Esophagus squamous epithelium (tissue), 4 donors: Measurements from ENCODE around the gene CORO2A.

Source experiments
- CTCF ChIP-seq, 6 experiments: fragments of 450-650 bp in 4 of 6; fragments of 200-600 bp in 2 of 6; sonication (generic) in 2 of 6; IDR thresholded peaks; one replicate each; pipeline ENCODE4 v1.5.1; 2016 to 2019; ENCODE audit warnings: antibody characterized with exemption in 6 of 6, mild to moderate bottlenecking in 4 of 6, moderate library complexity in 4 of 6
- POLR2A ChIP-seq, 4 donors: fragments of 450-650 bp; IDR thresholded peaks; one replicate each; pipeline ENCODE4 v1.6.1; 2017; ENCODE audit warnings: antibody characterized with exemption in 4 of 4, mild to moderate bottlenecking in 4 of 4, moderate library complexity in 3 of 4

DNA sequence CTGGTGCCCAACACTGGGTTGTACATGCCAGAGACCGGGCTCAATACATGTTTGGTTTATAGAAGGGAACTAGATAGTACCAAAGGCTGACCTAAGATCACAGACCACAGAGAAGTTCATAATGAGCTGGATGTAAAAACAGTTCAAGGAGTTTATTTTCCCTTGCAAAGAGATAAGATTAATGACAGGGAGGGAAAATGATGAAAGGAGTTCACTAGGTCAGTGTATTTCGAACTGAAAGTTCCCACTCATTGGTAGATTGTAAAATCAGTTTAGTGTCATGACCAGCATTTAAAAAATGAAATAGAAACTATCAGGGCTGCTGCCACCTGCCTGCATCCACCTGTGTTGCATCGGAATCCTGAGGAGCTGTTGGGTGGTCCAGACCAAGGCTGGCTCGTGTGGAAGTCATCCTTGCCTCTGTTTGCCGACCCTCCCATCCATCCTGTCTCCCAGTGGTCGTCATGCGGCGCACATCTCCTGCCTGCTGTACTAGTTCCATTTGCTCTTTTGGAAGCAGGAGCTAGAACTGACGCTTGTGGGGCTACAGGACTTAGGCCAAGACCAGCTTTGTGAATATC lies 41.9 kb upstream of the CORO2A start:
- TF ChIP-seq CTCF (IDR thresholded peaks at IDR 0.05) (no peak), POLR2A (IDR thresholded peaks at IDR 0.05) (no peak)
